Esophagus squamous epithelium (tissue), 5 donors: Measurements from ENCODE around the gene PRDX5. TPM values are rescaled to one million over a fixed set of nuclear protein-coding genes. Genes with fewer than 3 reads are reported as not detected.

Experiments
- DNase-seq: peaks from one replicate; lab custom pipeline; 2025; lab: John Stamatoyannopoulos, UW
- H3K27ac ChIP-seq, 4 donors: fragments of 200-600 bp; sonication (generic); one replicate each; pipeline ENCODE4 v1.5.1; 2016 to 2019; ENCODE audit warnings: mild to moderate bottlenecking in 1 of 4
- H3K27me3 ChIP-seq, 4 donors: fragments of 200-600 bp; sonication (generic); 1 replicate in 3 of 4; 2 replicates in 1 of 4; pipeline versions ENCODE4 v1.5.1 to v1.6.0; 2017 to 2021; ENCODE audit warnings: antibody characterized with exemption in 1 of 4
- H3K36me3 ChIP-seq, 3 donors: fragments of 200-600 bp; sonication (generic); one replicate each; pipeline ENCODE4 v1.5.1; 2016 to 2019
- H3K4me1 ChIP-seq, 3 donors: fragments of 200-600 bp; sonication (generic); one replicate each; pipeline ENCODE4 v1.5.1; 2017 to 2019
- H3K4me3 ChIP-seq, 4 donors: fragments of 200-600 bp; sonication (generic); 1 replicate in 3 of 4; 2 replicates in 1 of 4; pipeline ENCODE4 v1.5.1; 2016 to 2019; ENCODE audit warnings: mild to moderate bottlenecking in 2 of 4, moderate library complexity in 1 of 4
- H3K9me3 ChIP-seq, 3 donors: fragments of 200-600 bp; sonication (generic); one replicate each; pipeline ENCODE4 v1.5.1; 2016 to 2019
- CTCF ChIP-seq, 6 experiments: fragments of 450-650 bp in 4 of 6; fragments of 200-600 bp in 2 of 6; sonication (generic) in 2 of 6; IDR thresholded peaks; one replicate each; pipeline ENCODE4 v1.5.1; 2016 to 2019; ENCODE audit warnings: antibody characterized with exemption in 6 of 6, mild to moderate bottlenecking in 4 of 6, moderate library complexity in 4 of 6
- POLR2A ChIP-seq, 4 donors: fragments of 450-650 bp; IDR thresholded peaks; one replicate each; pipeline ENCODE4 v1.6.1; 2017; ENCODE audit warnings: antibody characterized with exemption in 4 of 4, mild to moderate bottlenecking in 4 of 4, moderate library complexity in 3 of 4
- WGBS, 2 donors: methylation state at CpG; one replicate each; pipeline ENCODE4 v1.1.5; 2018; 5-methylcytosine and 5-hydroxymethylcytosine counted together
- intact Hi-C: fragments of 100-400 bp; cut with DNase I; formaldehyde crosslinking; loops from one replicate; pipeline ENCODE4 v1.15.0; 2022
- small RNA-seq, 4 donors: library from RNA; depleted of rRNA; stranded (forward); fragments of <200 nt; gene quantifications; one replicate each; pipeline ENCODE3, GENCODE V24; 2016
- total RNA-seq, 4 donors: library from RNA; depleted of rRNA; stranded (reverse); fragments of >200 nt; gene quantifications; one replicate each; pipeline ENCODE4 v1.1.0, GENCODE V29; 2016
- donor health status: DM: yes; HTN: yes; CAD: no.

PRDX5 gene
- total RNA-seq, 4 donors from 2014 or later = 309 to 602 (median 476) TPM

DNA sequence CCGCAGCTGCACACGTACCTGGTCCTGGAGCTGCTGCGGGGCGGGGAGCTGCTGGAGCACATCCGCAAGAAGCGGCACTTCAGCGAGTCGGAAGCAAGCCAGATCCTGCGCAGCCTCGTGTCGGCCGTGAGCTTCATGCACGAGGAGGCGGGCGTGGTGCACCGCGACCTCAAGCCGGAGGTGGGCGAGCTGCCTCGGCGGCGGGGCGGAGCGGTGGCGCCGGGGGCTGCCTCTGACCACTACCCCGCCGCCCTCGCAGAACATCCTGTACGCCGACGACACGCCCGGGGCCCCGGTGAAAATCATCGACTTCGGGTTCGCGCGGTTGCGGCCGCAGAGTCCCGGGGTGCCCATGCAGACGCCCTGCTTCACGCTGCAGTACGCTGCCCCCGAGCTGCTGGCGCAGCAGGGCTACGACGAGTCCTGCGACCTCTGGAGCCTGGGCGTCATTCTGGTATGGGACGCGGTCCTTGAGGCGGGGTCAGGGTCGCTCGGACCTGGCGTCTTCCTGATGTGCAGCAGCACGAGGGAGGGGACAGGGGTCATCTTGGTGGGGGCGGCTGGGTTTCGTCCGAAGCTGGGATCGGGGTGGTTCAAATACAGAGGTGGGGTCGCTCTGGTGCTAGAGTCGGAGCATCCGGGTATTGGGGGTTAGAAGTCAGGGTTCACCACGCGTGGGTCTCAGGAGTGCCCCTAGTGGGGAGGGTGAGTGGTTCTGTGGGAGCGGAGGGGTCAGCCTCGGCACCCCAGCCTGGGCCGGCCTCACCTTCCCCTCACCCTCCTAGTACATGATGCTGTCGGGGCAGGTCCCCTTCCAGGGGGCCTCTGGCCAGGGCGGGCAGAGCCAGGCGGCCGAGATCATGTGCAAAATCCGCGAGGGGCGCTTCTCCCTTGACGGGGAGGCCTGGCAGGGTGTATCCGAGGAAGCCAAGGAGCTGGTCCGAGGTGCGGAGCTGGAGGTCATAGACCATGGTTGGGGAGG is 51.8 kb downstream of the PRDX5 start:
- Histone ChIP-seq H3K4me3 (no peak overlapping the region), H3K36me3 (peaks cover 28 to 74% (median 52%) of the 10 kb centered on the region in 3 donors), H3K27me3 (no peaks in the 10 kb centered on the region), H3K9me3 (no peaks in the 10 kb centered on the region), H3K27ac (no peak overlapping the region), H3K4me1 (peaks cover 0 to 7% (median 0%) of the 10 kb centered on the region in 3 donors)
- TF ChIP-seq CTCF (IDR thresholded peaks at IDR 0.05) (no peak), POLR2A (IDR thresholded peaks at IDR 0.05) (no peak)
- no peak for DNase-seq
- intact Hi-C loops = no loop called here
- WGBS, 2 donors = 79 to 90% methylated on average over 22 to 24 of the region's 82 CpGs

DNA sequence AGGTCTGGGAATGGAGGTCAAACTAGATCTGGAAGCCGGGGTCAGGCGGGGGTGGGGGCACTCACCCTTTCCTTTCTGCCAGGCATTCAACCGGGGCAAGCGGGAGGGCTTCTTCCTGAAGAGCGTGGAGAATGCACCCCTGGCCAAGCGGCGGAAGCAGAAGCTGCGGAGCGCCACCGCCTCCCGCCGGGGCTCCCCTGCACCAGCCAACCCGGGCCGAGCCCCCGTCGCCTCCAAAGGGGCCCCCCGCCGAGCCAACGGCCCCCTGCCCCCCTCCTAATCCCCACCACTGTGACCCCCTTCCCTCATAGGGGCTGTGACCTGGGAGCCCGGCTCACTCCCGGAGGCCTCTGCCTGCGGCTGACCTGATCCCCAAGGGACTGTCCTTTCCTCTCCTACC is 53.3 kb downstream of the PRDX5 start:
- no peak for DNase-seq
- H3K4me1 ChIP-seq = peaks cover 0 to 5% (median 0%) of the 10 kb centered on the region in 3 donors
- no peaks in the 10 kb centered on the region for H3K27me3 ChIP-seq
- intact Hi-C loops = no loop called here
- H3K9me3 ChIP-seq = no peaks in the 10 kb centered on the region
- H3K4me3 ChIP-seq = no peak overlapping the region
- 86 to 94% methylated on average over 7 to 12 of the region's 22 CpGs for WGBS, 2 donors
- no peak overlapping the region for H3K27ac ChIP-seq
- H3K36me3 ChIP-seq = peaks cover 28 to 60% (median 38%) of the 10 kb centered on the region in 3 donors
- no peak for TF ChIP-seq POLR2A (IDR thresholded peaks at IDR 0.05)

Small RNA genes within 50 kb of the gene (small RNA-seq; reads per million reads assigned to genes)
- gene MIR1237 (0.07 to 1.4 (median 0.79) reads per million in 4 donors), gene MIR7155 (0.27 to 0.68 (median 0.47) reads per million in 4 donors), gene RF00019 (0 reads per million in 4 donors)

Other genes with a start within 250 kb of the PRDX5 start
- gene MACROD1, start 152.0 kb upstream of the PRDX5 start, total RNA-seq = 10 to 100 TPM; 10.4 to 31.5 (median 19.5) TPM
- gene STIP1, start 131.9 kb upstream of the PRDX5 start, total RNA-seq = 100 to 1,000 TPM in 2 of 4 donors, 10 to 100 TPM in 2; 81.6 to 116 (median 104) TPM
- 10 to 100 TPM in 2 of 4 donors, 1 to 10 TPM in 2; 3.8 to 16.9 (median 10.6) TPM for gene FERMT3, start 111.4 kb upstream of the PRDX5 start, total RNA-seq
- 10 to 100 TPM; 23.9 to 68.7 (median 45.8) TPM for gene TRPT1, start 91.9 kb upstream of the PRDX5 start, total RNA-seq
- gene NUDT22, start 91.8 kb upstream of the PRDX5 start, total RNA-seq = 10 to 100 TPM; 44.0 to 60.1 (median 50.7) TPM
- 10 to 100 TPM in 3 of 4 donors, 1 to 10 TPM in 1; 8.9 to 27.1 (median 16.8) TPM for gene DNAJC4, start 87.6 kb upstream of the PRDX5 start, total RNA-seq
- 10 to 100 TPM; 18.0 to 50.5 (median 30.9) TPM for gene VEGFB, start 83.5 kb upstream of the PRDX5 start, total RNA-seq
- gene FKBP2, start 77.0 kb upstream of the PRDX5 start, total RNA-seq = 10 to 100 TPM; 50.7 to 89.6 (median 56.0) TPM
- gene PPP1R14B, start 71.2 kb upstream of the PRDX5 start, total RNA-seq = 100 to 1,000 TPM; 137 to 279 (median 203) TPM
- 10 to 100 TPM; 29.8 to 54.5 (median 42.4) TPM for gene PLCB3, start 66.6 kb upstream of the PRDX5 start, total RNA-seq
- 10 to 100 TPM; 49.4 to 86.5 (median 72.9) TPM for gene BAD, start 33.5 kb upstream of the PRDX5 start, total RNA-seq
- 10 to 100 TPM; 17.5 to 19.9 (median 19.2) TPM for gene GPR137, start 32.3 kb upstream of the PRDX5 start, total RNA-seq
- gene KCNK4, start 26.8 kb upstream of the PRDX5 start, total RNA-seq = not detected
- not detected for gene CATSPERZ, start 17.8 kb upstream of the PRDX5 start, total RNA-seq
- 100 to 1,000 TPM in 2 of 4 donors, 10 to 100 TPM in 2; 81.9 to 131 (median 99.7) TPM for gene ESRRA, start 12.6 kb upstream of the PRDX5 start, total RNA-seq
- 100 to 1,000 TPM; 202 to 248 (median 211) TPM for gene TRMT112, start 562 bp upstream of the PRDX5 start, total RNA-seq
- gene CCDC88B, start 22.1 kb downstream of the PRDX5 start, total RNA-seq = 10 to 100 TPM in 3 of 4 donors, 1 to 10 TPM in 1; 7.4 to 14.9 (median 13.7) TPM
- 10 to 100 TPM; 28.6 to 69.8 (median 55.0) TPM for gene RPS6KA4, start 41.0 kb downstream of the PRDX5 start, total RNA-seq
- gene SLC22A11, start 237.8 kb downstream of the PRDX5 start, total RNA-seq = not detected